ENCODE measurements around the gene GABBR2.

DNA sequence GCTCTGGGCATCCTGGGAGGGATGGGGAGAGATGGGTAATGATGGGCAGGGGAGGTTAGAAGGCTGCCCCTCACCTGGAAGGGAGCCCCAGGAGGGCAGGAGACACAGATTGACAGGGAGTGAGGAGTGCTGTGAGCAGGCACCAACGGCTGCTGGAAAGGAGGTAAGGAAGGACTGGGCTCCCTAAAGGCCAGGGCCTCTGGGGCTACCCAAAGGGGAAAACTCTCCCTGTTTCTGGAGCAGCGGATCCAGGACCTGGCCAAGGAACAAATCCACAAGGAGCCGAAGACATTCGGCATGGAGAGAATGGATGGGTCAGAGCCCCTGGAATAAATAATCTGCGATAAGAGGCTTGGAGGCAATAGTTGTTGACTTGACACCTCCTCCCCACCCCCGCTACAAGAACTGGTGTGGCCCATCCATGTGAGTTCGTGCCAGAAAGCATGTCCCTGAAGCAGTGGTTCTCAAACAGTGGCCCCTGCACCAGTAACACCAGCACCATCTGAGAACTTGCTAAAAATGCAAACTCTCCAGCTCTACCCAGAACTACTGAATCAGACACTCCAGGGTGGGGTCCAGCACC is 208.3 kb downstream of the GABBR2 start:
- no peak for TF ChIP-seq POLR2A (IDR thresholded peaks at IDR 0.05)
- TF ChIP-seq, protein P1, sequence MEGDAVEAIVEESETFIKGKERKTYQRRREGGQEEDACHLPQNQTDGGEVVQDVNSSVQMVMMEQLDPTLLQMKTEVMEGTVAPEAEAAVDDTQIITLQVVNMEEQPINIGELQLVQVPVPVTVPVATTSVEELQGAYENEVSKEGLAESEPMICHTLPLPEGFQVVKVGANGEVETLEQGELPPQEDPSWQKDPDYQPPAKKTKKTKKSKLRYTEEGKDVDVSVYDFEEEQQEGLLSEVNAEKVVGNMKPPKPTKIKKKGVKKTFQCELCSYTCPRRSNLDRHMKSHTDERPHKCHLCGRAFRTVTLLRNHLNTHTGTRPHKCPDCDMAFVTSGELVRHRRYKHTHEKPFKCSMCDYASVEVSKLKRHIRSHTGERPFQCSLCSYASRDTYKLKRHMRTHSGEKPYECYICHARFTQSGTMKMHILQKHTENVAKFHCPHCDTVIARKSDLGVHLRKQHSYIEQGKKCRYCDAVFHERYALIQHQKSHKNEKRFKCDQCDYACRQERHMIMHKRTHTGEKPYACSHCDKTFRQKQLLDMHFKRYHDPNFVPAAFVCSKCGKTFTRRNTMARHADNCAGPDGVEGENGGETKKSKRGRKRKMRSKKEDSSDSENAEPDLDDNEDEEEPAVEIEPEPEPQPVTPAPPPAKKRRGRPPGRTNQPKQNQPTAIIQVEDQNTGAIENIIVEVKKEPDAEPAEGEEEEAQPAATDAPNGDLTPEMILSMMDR (IDR thresholded peaks at IDR 0.05): no peak
